Measurements from ENCODE around the gene RPUSD4. TPM values are rescaled to one million over a fixed set of nuclear protein-coding genes. Genes with fewer than 3 reads are reported as not detected.

Gene RPUSD4
- total RNA-seq, 1 experiment from 2014 or later, result 40.1 TPM

GRCh38 chr11:126152586-126152985 lies 58.9 kb downstream of the RPUSD4 start:
- Histone ChIP-seq H3K36me3 (ENCODE audit: control insufficient read depth in 1 of 2, insufficient read depth in 2 of 2, low read length in 2 of 2) (no peaks in the 10 kb centered on the region), H2AFZ (ENCODE audit: low read depth, low read length, poor library complexity, severe bottlenecking) (no peak overlapping the region), H3K9me3 (ENCODE audit: control insufficient read depth in 1 of 2, insufficient read depth in 1 of 2, low read depth in 1 of 2, low read length in 2 of 2) (no peaks in the 10 kb centered on the region), H3K4me3 (replicated peaks in 1 of 2; ENCODE audit: low read depth in 1 of 2, low read length in 2 of 2) (no peak overlapping the region), H3K4me2 (ENCODE audit: low read length) (no peak overlapping the region), H3K27ac (ENCODE audit: low read depth, low read length) (no peak overlapping the region), H3K27me3 (ENCODE audit: insufficient read depth, low read length) (0 out of 2 replicates have a peak, but pooled peaks cover 3% of the 10 kb centered on the region), H3K9me2 (ENCODE audit: insufficient read depth) (no peaks in the 10 kb centered on the region), H4K20me1 (ENCODE audit: insufficient read depth) (no peaks in the 10 kb centered on the region), H3K9ac (ENCODE audit: low read length) (no peak overlapping the region), H3K4me1 (ENCODE audit: control insufficient read depth in 1 of 2, insufficient read depth in 2 of 2, low read length in 2 of 2) (peaks cover 5 to 9% of the 10 kb centered on the region in 2 experiments; a peak in 2 of 4 replicates), H3K79me2 (ENCODE audit: insufficient read depth, low read length) (no peaks in the 10 kb centered on the region)
- ChIA-PET POLR2A (no interaction called here), RAD21 (ENCODE audit: low non-redundant PET in 1 of 2, low total read pairs in 2 of 2, uncharacterized antibody in 2 of 2, unreplicated experiment in 2 of 2) (no interaction called here), CTCF (interaction anchor here (1.7 kb wide), 1 partner anchor 41 kb away, joined by 4 read pairs; no protein-coding TSS in a partner anchor)
- no peak for DNase-seq (ENCODE audit: low read depth, low spot score)
- no TSS peak for BruUV-seq (replicated peaks)
- no peak for ATAC-seq
- TF ChIP-seq CTCF (IDR thresholded peaks at IDR 0.05 in 2 of 3, conservative IDR thresholded peaks at IDR 0.05 in 1 of 3; ENCODE audit: borderline replicate concordance in 1 of 3, insufficient read depth in 1 of 3, low read depth in 2 of 3, low read length in 2 of 3) (no peak), FOSL1 (IDR thresholded peaks at IDR 0.05; ENCODE audit: low read depth) (no peak), EZH2phosphoT487 (IDR thresholded peaks at IDR 0.05; ENCODE audit: borderline replicate concordance) (no peak), POLR2AphosphoS5 (IDR thresholded peaks at IDR 0.05; ENCODE audit: low read depth, low read length) (no peak), ATF3 (IDR thresholded peaks at IDR 0.05) (no peak), JUND (IDR thresholded peaks at IDR 0.05) (no peak), POLR2A (IDR thresholded peaks at IDR 0.05; ENCODE audit: borderline replicate concordance, extremely low read depth, insufficient read depth, insufficient read length) (no peak), SP1 (IDR thresholded peaks at IDR 0.05; ENCODE audit: low read depth) (no peak), EZH2 (IDR thresholded peaks at IDR 0.05) (no peak), ZBTB33 (IDR thresholded peaks at IDR 0.05; ENCODE audit: extremely low read depth, insufficient replicate concordance, low read length) (no peak), ZFX (IDR thresholded peaks at IDR 0.05) (no peak), TCF7L2 (IDR thresholded peaks at IDR 0.05; ENCODE audit: borderline replicate concordance, extremely low read depth, insufficient read depth, insufficient read length) (no peak), MAX (IDR thresholded peaks at IDR 0.05) (no peak), SIN3A (IDR thresholded peaks at IDR 0.05; ENCODE audit: low read depth) (no peak), YY1 (IDR thresholded peaks at IDR 0.05; ENCODE audit: extremely low read depth, insufficient replicate concordance, low read depth, low read length) (no peak), CEBPB (IDR thresholded peaks at IDR 0.05; ENCODE audit: low read depth) (no peak)
- intact Hi-C loops (cut with micrococcal nuclease), result no loop called here

Data from HCT116 (cell line).